Mesodermal cell (in vitro differentiated cells): Measurements from ENCODE around the gene NOL8.
A peak's percentile ranks its signal among the peaks of the same experiment; 100 is the strongest.

ENCODE experiments used
- H3K27ac ChIP-seq: 2 replicates; pipeline ENCODE4 v1.7.0; 2013; ENCODE audit warnings: mild to moderate bottlenecking, low read depth, low read length, moderate library complexity; ENCODE audit not compliant: severe bottlenecking
- H3K36me3 ChIP-seq: 2 replicates; pipeline ENCODE4 v1.7.1; 2013; ENCODE audit warnings: mild to moderate bottlenecking, low read length, moderate library complexity; ENCODE audit not compliant: control insufficient read depth, insufficient read depth
- H3K4me1 ChIP-seq: one replicate; pipeline ENCODE4 v1.7.1; 2013; ENCODE audit warnings: mild to moderate bottlenecking, low read length; ENCODE audit not compliant: insufficient read depth, control insufficient read depth, poor library complexity, severe bottlenecking
- H3K4me3 ChIP-seq: 2 replicates; pipeline ENCODE4 v1.7.0; 2013; ENCODE audit warnings: low read length, control low read depth, mild to moderate bottlenecking; ENCODE audit not compliant: insufficient read depth, poor library complexity, severe bottlenecking; ENCODE audit errors: extremely low read depth
- H3K9me3 ChIP-seq: 2 replicates; pipeline ENCODE4 v1.7.1; 2013; ENCODE audit warnings: mild to moderate bottlenecking, low read length, moderate library complexity; ENCODE audit not compliant: control insufficient read depth
- WGBS, 2 experiments: methylation state at CpG; one replicate each; pipeline ENCODE4 v1.1.5; 2013; ENCODE audit warnings: missing lambda C conversion rate in 2 of 2; ENCODE audit not compliant: insufficient coverage in 2 of 2; 5-methylcytosine and 5-hydroxymethylcytosine counted together

Gene NOL8

DNA sequence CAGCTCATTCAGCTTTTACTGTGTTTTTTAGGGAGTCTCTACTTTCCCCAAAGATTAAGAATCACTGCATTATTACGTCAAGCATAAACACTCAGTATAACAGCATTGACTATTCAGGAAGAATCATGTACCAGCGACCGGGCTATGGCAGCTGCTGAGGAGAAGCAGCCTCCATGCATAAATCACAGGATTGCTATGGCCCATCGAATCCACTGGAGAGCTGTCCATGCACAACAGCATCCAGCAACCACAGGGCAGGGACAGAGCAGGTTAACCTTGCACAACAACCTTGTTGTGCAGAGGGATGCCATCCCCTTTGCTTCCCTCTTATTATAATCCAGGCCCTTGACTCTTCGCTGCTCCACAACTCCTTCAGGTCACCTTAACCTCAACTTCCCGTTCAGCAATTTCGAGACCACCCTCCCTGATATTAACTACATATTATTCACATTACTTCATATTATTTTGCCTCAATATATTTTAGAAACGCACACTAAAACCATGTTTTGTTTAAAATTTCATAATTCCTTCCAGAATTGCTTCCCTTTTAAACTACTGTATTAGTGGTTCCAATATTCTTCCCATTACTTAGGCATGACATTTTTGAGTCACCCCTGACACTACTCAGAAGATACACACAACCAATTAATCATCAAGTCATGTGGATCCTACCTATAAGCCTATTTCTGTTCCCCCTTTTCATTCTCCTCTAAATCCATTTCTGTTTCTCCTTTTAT lies 32.6 kb downstream of the NOL8 start:
- Histone ChIP-seq H3K27ac (peak overlapping the region; percentile 94), H3K9me3 (no peaks in the 10 kb centered on the region), H3K4me1 (peaks cover 10% of the 10 kb centered on the region), H3K36me3 (peaks cover 39% of the 10 kb centered on the region), H3K4me3 (peak overlapping the region; percentile 78)
- WGBS, 2 experiments = 61 to 64% methylated on average over 8 of the region's 8 CpGs

DNA sequence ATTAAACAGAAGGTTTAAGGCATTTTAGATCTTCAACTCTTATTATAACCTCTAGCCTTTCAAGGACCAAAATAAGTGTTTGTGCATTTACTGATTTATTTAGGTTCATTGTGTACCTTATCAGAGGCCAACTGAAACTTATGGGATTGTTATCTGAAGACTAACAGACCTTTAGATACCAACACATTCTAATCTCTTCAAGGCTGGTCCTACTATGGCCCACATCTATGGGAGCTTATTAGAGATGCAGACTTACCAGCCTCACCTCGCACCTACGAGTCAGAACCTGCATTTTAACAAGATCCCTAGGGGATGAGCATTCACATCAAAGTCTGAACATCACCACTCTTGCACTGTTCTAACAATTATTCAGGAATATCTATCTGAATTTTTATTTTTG lies 33.6 kb downstream of the NOL8 start:
- Histone ChIP-seq H3K9me3 (no peaks in the 10 kb centered on the region), H3K4me3 (peak overlapping the region; percentile 78), H3K27ac (no peak overlapping the region), H3K4me1 (peaks cover 10% of the 10 kb centered on the region), H3K36me3 (peaks cover 38% of the 10 kb centered on the region)
- WGBS, 2 experiments = no CpG with 5 or more reads among the region's 2 CpGs

DNA sequence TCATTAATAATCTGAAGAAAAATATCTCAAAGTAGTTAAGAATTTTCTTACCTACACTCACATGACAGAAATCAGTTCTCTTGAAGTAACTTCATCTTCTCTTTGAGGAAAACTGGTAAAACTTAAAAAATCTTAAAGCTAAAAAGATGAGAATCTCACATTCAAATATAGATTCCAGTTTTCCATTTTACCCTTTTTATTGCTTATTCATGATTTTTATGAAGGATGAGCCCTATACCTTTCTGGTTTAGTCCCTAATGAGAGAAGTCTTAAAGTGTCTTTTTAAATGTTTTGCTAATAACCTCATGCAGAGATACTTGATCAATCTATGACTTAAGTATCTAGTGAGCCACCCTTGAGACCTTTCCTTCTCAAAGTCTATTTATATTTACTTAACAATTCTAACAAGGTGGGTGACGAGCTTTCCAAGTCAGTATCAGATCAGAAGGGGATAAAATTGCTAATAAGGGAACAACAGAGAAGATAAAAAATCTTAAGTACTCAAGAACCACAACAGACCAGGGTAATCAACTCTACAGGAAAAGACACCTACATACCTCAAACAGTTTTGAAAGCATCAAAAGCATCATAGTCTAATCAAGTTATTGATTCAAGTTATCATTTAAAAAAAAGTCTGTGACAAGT lies 34.2 kb downstream of the NOL8 start:
- H3K27ac ChIP-seq = no peak overlapping the region
- H3K36me3 ChIP-seq = peaks cover 44% of the 10 kb centered on the region
- no CpG with 5 or more reads among the region's 1 CpG for WGBS, 2 experiments
- H3K4me3 ChIP-seq = no peak overlapping the region
- H3K4me1 ChIP-seq = peaks cover 7% of the 10 kb centered on the region
- H3K9me3 ChIP-seq = no peaks in the 10 kb centered on the region

DNA sequence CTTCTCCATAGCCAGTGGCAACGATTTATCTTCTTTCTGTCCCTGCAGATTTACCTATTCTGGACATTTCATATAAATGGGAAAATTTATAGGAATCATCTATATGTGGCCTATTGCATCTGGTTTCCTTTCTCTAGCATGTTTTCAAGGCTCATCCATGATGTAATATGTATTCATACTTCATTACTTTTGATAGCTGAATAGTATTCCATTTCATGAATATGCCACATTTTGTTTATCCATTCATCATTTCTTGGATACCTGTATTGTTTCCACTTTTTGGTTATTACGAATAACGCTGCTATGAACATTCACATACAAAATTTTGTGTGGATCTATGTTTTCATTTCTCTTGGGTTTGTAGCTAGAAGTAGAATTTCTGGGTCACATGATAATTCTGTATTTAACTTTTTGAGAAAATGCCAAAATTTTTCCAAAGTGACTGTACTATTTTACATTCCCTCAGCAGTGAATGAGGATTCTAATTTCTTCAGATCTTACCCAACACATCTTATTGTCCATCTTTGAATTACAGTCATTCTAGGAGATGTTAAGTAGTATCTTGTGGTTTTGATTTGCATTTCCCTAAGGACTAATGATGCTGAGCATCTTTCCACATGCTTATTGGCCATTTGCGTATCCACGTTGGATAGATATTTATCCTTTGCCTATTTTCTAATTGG lies 35.3 kb downstream of the NOL8 start:
- WGBS, 2 experiments = 83% methylated on average over 2 of the region's 5 CpGs; no CpG with 5 or more reads in 1 of the 2 experiments
- no peaks in the 10 kb centered on the region for H3K9me3 ChIP-seq
- H3K4me1 ChIP-seq = no peaks in the 10 kb centered on the region
- H3K4me3 ChIP-seq = no peak overlapping the region
- H3K27ac ChIP-seq = no peak overlapping the region
- H3K36me3 ChIP-seq = peaks cover 54% of the 10 kb centered on the region

DNA sequence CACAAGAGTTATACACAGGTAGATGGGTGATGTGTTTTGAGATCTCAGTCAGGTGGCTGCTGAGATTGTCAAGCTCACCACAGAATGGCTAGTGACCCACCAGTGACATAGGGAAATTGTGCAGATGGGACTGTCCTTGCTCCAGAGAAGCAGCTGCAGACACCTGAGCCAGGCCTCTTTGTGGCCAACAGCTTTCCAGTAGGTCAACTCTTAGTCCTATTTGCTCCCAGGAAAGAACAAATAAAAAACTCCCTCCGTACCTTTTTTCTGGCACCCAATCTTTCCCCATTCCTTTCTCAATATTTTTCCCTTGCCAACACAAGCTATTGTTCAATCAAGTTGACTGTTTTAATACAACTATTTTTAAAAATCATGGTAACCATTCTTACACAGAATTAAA lies 45.8 kb downstream of the NOL8 start:
- Histone ChIP-seq H3K4me3 (no peak overlapping the region), H3K36me3 (peaks cover 96% of the 10 kb centered on the region), H3K9me3 (no peaks in the 10 kb centered on the region), H3K27ac (no peak overlapping the region), H3K4me1 (no peaks in the 10 kb centered on the region)
- 100% methylated on average over 1 of the region's 1 CpG for WGBS, 2 experiments

DNA sequence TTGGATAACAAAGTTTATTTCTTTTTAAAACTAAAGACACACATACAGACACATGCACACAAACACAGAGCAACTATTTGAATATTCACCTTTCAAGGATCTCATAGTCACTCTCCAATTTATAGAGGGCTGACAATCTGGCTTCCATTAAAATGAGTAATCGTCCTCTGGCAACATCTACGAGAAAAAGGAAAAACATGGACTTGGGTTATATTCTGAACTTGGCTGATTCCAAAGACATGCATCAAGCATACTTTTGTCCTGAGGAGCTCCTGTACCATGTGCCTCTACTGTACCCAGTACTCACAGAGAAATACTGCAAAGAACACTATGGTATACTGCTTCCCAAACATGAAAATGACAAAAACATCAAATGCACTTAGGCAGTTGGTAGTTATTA lies 47.0 kb downstream of the NOL8 start:
- H3K4me3 ChIP-seq = no peak overlapping the region
- no peak overlapping the region for H3K27ac ChIP-seq
- H3K36me3 ChIP-seq = peaks cover 96% of the 10 kb centered on the region
- 100% methylated on average over 2 of the region's 2 CpGs for WGBS, 2 experiments
- no peaks in the 10 kb centered on the region for H3K9me3 ChIP-seq
- H3K4me1 ChIP-seq = no peaks in the 10 kb centered on the region

DNA sequence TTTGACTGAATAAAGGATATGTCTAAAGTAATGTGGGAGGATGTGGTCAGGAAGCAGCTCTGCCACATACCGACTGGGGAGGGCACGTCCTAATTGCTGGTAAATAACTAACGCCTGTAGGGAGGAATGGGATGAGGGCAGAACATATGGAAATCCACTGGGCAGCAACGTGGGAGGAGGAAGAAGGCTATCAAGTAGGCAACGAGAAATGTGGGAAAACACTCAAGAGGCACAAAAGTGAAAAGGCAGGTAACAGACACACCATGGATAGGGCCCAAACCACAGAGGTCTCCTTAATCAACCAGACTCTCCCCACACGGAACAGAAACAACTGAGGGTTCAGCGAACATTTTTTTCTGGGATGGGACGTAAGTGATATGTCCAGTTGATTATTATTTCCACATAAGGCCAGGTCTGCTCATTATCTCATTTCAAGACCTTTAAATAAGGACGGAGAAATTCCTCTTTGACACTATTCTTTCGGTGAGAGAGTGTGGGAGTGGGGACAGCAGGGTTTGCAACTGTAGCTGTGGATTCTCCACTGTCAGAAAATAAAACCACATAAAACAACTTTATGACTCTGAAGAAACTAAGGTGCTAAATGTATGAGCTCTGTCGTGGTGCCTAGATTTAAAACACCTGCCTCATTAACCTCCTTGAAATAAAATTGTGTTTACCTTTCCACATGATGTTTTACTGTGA lies 48.7 kb downstream of the NOL8 start:
- Histone ChIP-seq H3K4me1 (no peaks in the 10 kb centered on the region), H3K27ac (no peak overlapping the region), H3K36me3 (peaks cover 97% of the 10 kb centered on the region), H3K4me3 (no peak overlapping the region), H3K9me3 (no peaks in the 10 kb centered on the region)
- 86 to 94% methylated on average over 5 to 8 of the region's 11 CpGs for WGBS, 2 experiments

DNA sequence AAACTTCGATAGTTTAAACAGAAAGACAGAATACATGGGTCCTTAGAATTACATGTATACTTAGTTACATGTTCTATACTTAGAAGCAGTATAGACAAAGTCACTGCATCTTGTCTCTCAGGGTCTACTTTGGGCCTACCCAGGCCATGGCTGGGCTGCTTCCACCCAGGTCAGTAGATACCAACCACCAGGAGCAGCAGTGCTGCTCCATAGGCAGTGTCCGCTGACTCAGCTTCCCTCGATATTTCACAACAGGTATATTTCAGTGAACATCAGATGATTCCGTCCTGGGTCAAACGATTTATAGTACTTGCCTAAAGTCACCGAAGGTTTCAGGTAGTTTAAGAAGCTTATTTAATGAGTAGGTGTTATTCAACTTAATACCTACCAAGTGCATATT lies 49.6 kb downstream of the NOL8 start:
- Histone ChIP-seq H3K9me3 (no peaks in the 10 kb centered on the region), H3K4me1 (no peaks in the 10 kb centered on the region), H3K4me3 (no peak overlapping the region), H3K27ac (no peak overlapping the region), H3K36me3 (peaks cover 97% of the 10 kb centered on the region)
- WGBS, 2 experiments = 86 to 95% methylated on average over 4 of the region's 6 CpGs

DNA sequence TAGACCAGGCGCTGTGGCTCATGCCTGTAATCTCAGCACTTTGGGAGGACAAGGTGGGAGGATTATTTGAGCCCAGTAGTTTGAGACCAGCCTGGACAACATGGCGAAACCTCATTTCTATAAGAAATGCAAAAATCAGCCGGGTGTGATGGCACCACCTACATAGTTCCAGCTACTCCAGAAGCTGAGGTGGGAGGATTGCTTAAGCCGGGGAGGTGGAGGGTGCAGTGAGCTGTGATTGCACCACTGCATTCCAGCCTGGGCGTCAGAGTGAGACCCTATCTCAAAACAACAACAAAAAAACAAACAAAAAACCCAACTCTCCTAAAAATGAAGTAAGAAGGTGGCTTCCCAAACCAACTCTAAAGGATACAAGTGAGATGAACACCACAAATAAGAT lies 54.6 kb downstream of the NOL8 start:
- Histone ChIP-seq H3K4me1 (no peaks in the 10 kb centered on the region), H3K27ac (no peak overlapping the region), H3K9me3 (no peaks in the 10 kb centered on the region), H3K4me3 (no peak overlapping the region), H3K36me3 (peaks cover 95% of the 10 kb centered on the region)
- 85 to 94% methylated on average over 2 to 4 of the region's 5 CpGs for WGBS, 2 experiments

DNA sequence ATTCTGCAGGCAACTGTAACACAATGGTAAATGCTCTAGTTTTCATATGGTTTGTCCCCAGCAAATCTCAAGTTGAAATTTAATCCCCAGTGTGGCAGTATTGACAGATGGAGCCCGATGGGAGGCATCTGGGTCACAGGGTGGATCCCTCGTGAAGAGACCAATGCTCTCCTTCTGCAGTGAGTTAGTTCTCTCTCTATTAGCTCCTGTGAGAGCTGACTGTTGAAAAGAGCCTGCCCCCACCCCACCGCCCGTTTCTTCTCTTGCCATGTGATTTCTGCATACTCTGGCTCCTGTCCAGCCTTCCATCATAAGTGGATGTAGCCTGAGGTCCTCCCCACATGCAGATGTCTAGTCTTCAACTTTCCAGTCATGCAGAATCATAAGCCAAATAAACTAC lies 58.7 kb downstream of the NOL8 start:
- 90 to 100% methylated on average over 2 to 4 of the region's 4 CpGs for WGBS, 2 experiments
- Histone ChIP-seq H3K27ac (no peak overlapping the region), H3K9me3 (no peaks in the 10 kb centered on the region), H3K4me1 (no peaks in the 10 kb centered on the region), H3K4me3 (no peak overlapping the region), H3K36me3 (peaks cover 96% of the 10 kb centered on the region)
